ENCODE results near the gene TSPAN10. TPM values are rescaled to one million over a fixed set of nuclear protein-coding genes. Genes with fewer than 3 reads are reported as not detected.
"Not testable (repeated sequence)": the region's sequence is repeated elsewhere in the genome, so short reads cannot be mapped to it uniquely, and the experiment has no call there.

TSPAN10 gene
- total RNA-seq, 1 experiment from 2014 or later: 4.0 TPM

- no peaks in the 10 kb centered on the region for H3K4me1 ChIP-seq
- Mint-ChIP-seq H3K27ac (ENCODE audit: unreplicated experiment) (no peak overlapping the region), H3K4me1 (ENCODE audit: low read depth, unreplicated experiment) (no peaks in the 10 kb centered on the region), H3K36me3 (ENCODE audit: insufficient read depth, unreplicated experiment) (peaks cover 100% of the 10 kb centered on the region), H3K9me3 (ENCODE audit: unreplicated experiment) (peaks cover 10% of the 10 kb centered on the region), H3K27me3 (ENCODE audit: insufficient read depth, unreplicated experiment) (no peaks in the 10 kb centered on the region), H3K4me3 (ENCODE audit: unreplicated experiment) (no peak overlapping the region)
- no peak for DNase-seq
- TF ChIP-seq CTCF (IDR thresholded peaks at IDR 0.05; ENCODE audit: insufficient read depth in 1 of 2, low read depth in 1 of 2, low read length in 1 of 2, severe bottlenecking in 1 of 2, unreplicated experiment in 1 of 2): no peak
- no peaks in the 10 kb centered on the region for H3K27me3 ChIP-seq (replicated peaks; ENCODE audit: control insufficient read depth, insufficient read depth, low read length)
- intact Hi-C loops (cut with micrococcal nuclease; ENCODE audit: unreplicated experiment): no loop called here
- no peaks in the 10 kb centered on the region for H3K9me3 ChIP-seq
- H3K4me3 ChIP-seq (ENCODE audit: low read depth, low read length): no peak overlapping the region
- ChIA-PET POLR2A (interaction anchor here (0.5 kb wide), 1 partner anchor 51 kb away, joined by 3 read pairs; no protein-coding TSS in a partner anchor), CTCF (no interaction called here)
- BruUV-seq (replicated peaks): no TSS peak
- H3K36me3 ChIP-seq (ENCODE audit: control insufficient read depth, insufficient read depth, low read length): peaks cover 6% of the 10 kb centered on the region
Measured at GRCh38 chr17:81612172-81612970, 24.6 kb upstream of the TSPAN10 start.

- Mint-ChIP-seq H3K4me1 (ENCODE audit: low read depth, unreplicated experiment) (no peaks in the 10 kb centered on the region), H3K36me3 (ENCODE audit: insufficient read depth, unreplicated experiment) (peaks cover 95% of the 10 kb centered on the region), H3K27ac (ENCODE audit: unreplicated experiment) (no peak overlapping the region), H3K9me3 (ENCODE audit: unreplicated experiment) (peaks cover 10% of the 10 kb centered on the region), H3K4me3 (ENCODE audit: unreplicated experiment) (no peak overlapping the region), H3K27me3 (ENCODE audit: insufficient read depth, unreplicated experiment) (no peaks in the 10 kb centered on the region)
- Histone ChIP-seq H3K9me3 (no peaks in the 10 kb centered on the region), H3K36me3 (ENCODE audit: control insufficient read depth, insufficient read depth, low read length) (no peaks in the 10 kb centered on the region), H3K4me3 (ENCODE audit: low read depth, low read length) (no peak overlapping the region), H3K4me1 (no peaks in the 10 kb centered on the region), H3K27me3 (replicated peaks; ENCODE audit: control insufficient read depth, insufficient read depth, low read length) (no peaks in the 10 kb centered on the region)
- no TSS peak for BruUV-seq (replicated peaks)
- TF ChIP-seq CTCF (IDR thresholded peaks at IDR 0.05; ENCODE audit: insufficient read depth in 1 of 2, low read depth in 1 of 2, low read length in 1 of 2, severe bottlenecking in 1 of 2, unreplicated experiment in 1 of 2): no peak
- intact Hi-C loops (cut with micrococcal nuclease; ENCODE audit: unreplicated experiment): no loop called here
- ChIA-PET POLR2A (no interaction called here), CTCF (interaction anchor here (1.2 kb wide), 1 partner anchor 17 kb away, joined by 3 read pairs; no protein-coding TSS in a partner anchor)
- DNase-seq: no peak
Measured at GRCh38 chr17:81615401-81615930, 21.5 kb upstream of the TSPAN10 start.

- POLR2A ChIA-PET: no interaction called here
- no peak for DNase-seq
- intact Hi-C loops (cut with micrococcal nuclease; ENCODE audit: unreplicated experiment): no loop called here
- Mint-ChIP-seq H3K27ac (ENCODE audit: unreplicated experiment) (no peak overlapping the region), H3K27me3 (ENCODE audit: insufficient read depth, unreplicated experiment) (no peaks in the 10 kb centered on the region), H3K4me3 (ENCODE audit: unreplicated experiment) (no peak overlapping the region), H3K4me1 (ENCODE audit: low read depth, unreplicated experiment) (no peaks in the 10 kb centered on the region), H3K36me3 (ENCODE audit: insufficient read depth, unreplicated experiment) (peaks cover 95% of the 10 kb centered on the region), H3K9me3 (ENCODE audit: unreplicated experiment) (peaks cover 10% of the 10 kb centered on the region)
- CTCF ChIA-PET: no interaction called here
- Histone ChIP-seq H3K9me3 (no peaks in the 10 kb centered on the region), H3K4me1 (no peaks in the 10 kb centered on the region), H3K4me3 (ENCODE audit: low read depth, low read length) (no peak overlapping the region), H3K27me3 (replicated peaks; ENCODE audit: control insufficient read depth, insufficient read depth, low read length) (no peaks in the 10 kb centered on the region), H3K36me3 (ENCODE audit: control insufficient read depth, insufficient read depth, low read length) (peaks cover 2% of the 10 kb centered on the region; the same call in 1 of the 2 replicates)
- BruUV-seq (replicated peaks): no TSS peak
- no peak for TF ChIP-seq CTCF (IDR thresholded peaks at IDR 0.05; ENCODE audit: insufficient read depth in 1 of 2, low read depth in 1 of 2, low read length in 1 of 2, severe bottlenecking in 1 of 2, unreplicated experiment in 1 of 2)
Measured at GRCh38 chr17:81616877-81617276, 20.1 kb upstream of the TSPAN10 start.

GRCh38 chr17:81618307-81618706 is 18.7 kb upstream of the TSPAN10 start:
- CTCF ChIA-PET; H3K4me1 Mint-ChIP-seq (ENCODE audit: low read depth, unreplicated experiment); H3K4me3 ChIP-seq (ENCODE audit: low read depth, low read length); H3K36me3 ChIP-seq (ENCODE audit: control insufficient read depth, insufficient read depth, low read length); H3K27me3 Mint-ChIP-seq (ENCODE audit: insufficient read depth, unreplicated experiment); H3K4me1 ChIP-seq; BruUV-seq (replicated peaks); H3K27ac Mint-ChIP-seq (ENCODE audit: unreplicated experiment); intact Hi-C loops (cut with micrococcal nuclease; ENCODE audit: unreplicated experiment); H3K27me3 ChIP-seq (replicated peaks; ENCODE audit: control insufficient read depth, insufficient read depth, low read length); POLR2A ChIA-PET; H3K9me3 ChIP-seq; H3K9me3 Mint-ChIP-seq (ENCODE audit: unreplicated experiment); H3K4me3 Mint-ChIP-seq (ENCODE audit: unreplicated experiment); DNase-seq: not testable (repeated sequence)
- H3K36me3 Mint-ChIP-seq (ENCODE audit: insufficient read depth, unreplicated experiment): peaks cover 95% of the 10 kb centered on the region

Measured in Caco-2 (cell line).